IPS-15b (cell line): ENCODE data around the gene SLC37A1.

Experiments used
- H3K27me3 ChIP-seq: one replicate; pipeline ENCODE4 v1.6.1; 2013; ENCODE audit warnings: low read length; ENCODE audit not compliant: control insufficient read depth, insufficient read depth
- H3K36me3 ChIP-seq: one replicate; pipeline ENCODE4 v1.6.1; 2013; ENCODE audit warnings: low read length; ENCODE audit not compliant: control insufficient read depth, insufficient read depth
- H3K4me1 ChIP-seq: one replicate; pipeline ENCODE4 v1.6.1; 2013; ENCODE audit warnings: mild to moderate bottlenecking, low read length; ENCODE audit not compliant: control insufficient read depth, insufficient read depth
- H3K4me3 ChIP-seq: one replicate; pipeline ENCODE4 v1.5.1; 2013; ENCODE audit warnings: low read depth, low read length
- H3K9ac ChIP-seq: one replicate; pipeline ENCODE4 v1.6.1; 2013; ENCODE audit warnings: low read depth, mild to moderate bottlenecking, low read length
- H3K9me3 ChIP-seq: one replicate; pipeline ENCODE4 v1.6.1; 2013; ENCODE audit warnings: mild to moderate bottlenecking, low read length; ENCODE audit not compliant: control insufficient read depth, insufficient read depth

The SLC37A1 gene

DNA sequence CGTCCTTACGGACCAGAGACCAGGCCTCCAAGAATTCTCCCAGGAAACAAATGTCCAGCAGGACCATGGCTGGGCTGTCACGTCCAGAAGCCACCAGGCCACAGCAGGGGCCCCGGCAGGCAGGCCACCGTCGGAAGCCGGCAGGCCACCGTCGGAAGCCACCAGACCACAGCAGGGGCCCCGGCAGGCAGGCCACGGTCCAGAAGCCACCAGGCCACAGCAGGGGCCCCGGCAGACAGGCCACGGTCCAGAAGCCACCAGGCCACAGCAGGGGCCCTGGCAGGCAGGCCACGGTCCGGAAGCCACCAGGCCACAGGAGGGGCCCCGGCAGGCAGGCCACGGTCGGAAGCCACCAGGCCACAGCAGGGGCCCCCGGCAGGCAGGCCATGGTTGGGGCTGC lies 72.8 kb downstream of the SLC37A1 start:
- H3K9me3 ChIP-seq = no peaks in the 10 kb centered on the region
- no peaks in the 10 kb centered on the region for H3K27me3 ChIP-seq
- no peaks in the 10 kb centered on the region for H3K4me1 ChIP-seq
- H3K36me3 ChIP-seq = no peaks in the 10 kb centered on the region
- H3K4me3 ChIP-seq = no peak overlapping the region
- no peak overlapping the region for H3K9ac ChIP-seq

DNA sequence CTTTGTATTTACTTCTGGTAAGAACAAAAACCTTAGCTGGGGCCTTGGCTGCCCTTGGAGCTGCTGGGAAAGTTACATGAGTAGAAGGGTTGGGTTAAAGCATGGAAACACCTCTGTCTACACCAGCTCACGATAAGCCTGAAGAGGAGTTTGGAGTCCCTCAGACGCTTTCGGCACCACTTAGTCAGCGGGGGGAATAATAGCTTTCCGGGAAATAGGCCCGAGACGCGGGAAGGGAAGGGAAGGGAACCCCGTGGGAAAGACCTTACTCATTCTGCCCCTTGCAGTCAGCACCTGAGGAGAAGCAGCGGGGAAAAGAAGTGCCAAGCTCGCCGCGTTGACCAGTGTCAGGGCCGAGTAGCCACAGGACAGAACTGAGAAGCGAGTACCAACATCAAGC lies 73.4 kb downstream of the SLC37A1 start:
- Histone ChIP-seq H3K4me3 (no peak overlapping the region), H3K4me1 (no peaks in the 10 kb centered on the region), H3K9ac (no peak overlapping the region), H3K36me3 (no peaks in the 10 kb centered on the region), H3K27me3 (no peaks in the 10 kb centered on the region), H3K9me3 (no peaks in the 10 kb centered on the region)

- H3K4me3 ChIP-seq = no peak overlapping the region
These were observed 76.9 kb downstream of the SLC37A1 start for GRCh38 chr21:42590431-42591131.

DNA sequence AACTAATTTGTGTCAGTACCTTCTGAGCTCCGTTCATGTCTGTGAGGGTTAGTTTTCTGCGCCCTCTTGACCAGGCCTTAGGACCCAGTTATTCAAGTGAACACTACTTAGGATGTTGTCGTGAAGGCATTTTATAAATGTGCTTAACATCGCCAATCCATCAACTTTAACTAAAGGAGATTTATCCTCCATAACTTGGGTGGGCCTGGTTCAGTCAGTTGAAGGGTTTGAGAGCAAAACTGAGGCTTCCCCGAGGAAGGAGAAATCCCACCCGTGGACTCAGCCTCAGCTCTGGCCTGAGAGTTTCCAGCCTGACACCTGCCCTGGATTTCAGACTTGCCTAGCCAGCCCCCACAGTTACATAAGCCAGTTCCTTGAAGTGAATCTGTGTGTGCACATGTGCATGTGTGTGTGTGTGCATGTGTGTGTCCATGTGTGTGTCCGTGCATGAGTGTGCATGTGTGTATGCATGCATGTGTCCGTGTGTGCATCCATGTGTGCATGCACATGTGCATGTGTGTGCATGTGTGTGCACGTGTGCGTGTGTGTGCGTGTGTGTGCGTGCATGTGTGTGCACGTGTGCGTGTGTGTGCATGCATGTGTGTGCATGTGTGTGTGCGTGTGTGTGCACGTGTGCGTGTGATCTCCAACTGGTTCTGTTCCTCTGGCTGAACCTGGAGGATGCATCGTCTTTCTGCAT lies 77.7 kb downstream of the SLC37A1 start:
- no peaks in the 10 kb centered on the region for H3K4me1 ChIP-seq
- H3K36me3 ChIP-seq = peaks cover 2% of the 10 kb centered on the region
- H3K4me3 ChIP-seq = no peak overlapping the region
- no peaks in the 10 kb centered on the region for H3K27me3 ChIP-seq
- H3K9ac ChIP-seq = no peak overlapping the region
- no peaks in the 10 kb centered on the region for H3K9me3 ChIP-seq

More at GRCh38 chr21:42590431-42591131, 76.9 kb downstream of the SLC37A1 start:
- Histone ChIP-seq H3K9ac (no peak overlapping the region), H3K4me1 (no peaks in the 10 kb centered on the region), H3K27me3 (no peaks in the 10 kb centered on the region), H3K36me3 (peaks cover 2% of the 10 kb centered on the region), H3K9me3 (no peaks in the 10 kb centered on the region)

- H3K4me3 ChIP-seq = no peak overlapping the region
- H3K9ac ChIP-seq = no peak overlapping the region
- no peaks in the 10 kb centered on the region for H3K4me1 ChIP-seq
- H3K36me3 ChIP-seq = peaks cover 2% of the 10 kb centered on the region
- H3K9me3 ChIP-seq = no peaks in the 10 kb centered on the region
- H3K27me3 ChIP-seq = no peaks in the 10 kb centered on the region
These were observed 78.6 kb downstream of the SLC37A1 start for GRCh38 chr21:42592156-42592820.

- H3K9ac ChIP-seq = no peak overlapping the region
- H3K27me3 ChIP-seq = no peaks in the 10 kb centered on the region
- no peaks in the 10 kb centered on the region for H3K9me3 ChIP-seq
- no peak overlapping the region for H3K4me3 ChIP-seq
- H3K36me3 ChIP-seq = peaks cover 2% of the 10 kb centered on the region
- H3K4me1 ChIP-seq = no peaks in the 10 kb centered on the region
These were observed 79.6 kb downstream of the SLC37A1 start for GRCh38 chr21:42593007-42593814.

DNA sequence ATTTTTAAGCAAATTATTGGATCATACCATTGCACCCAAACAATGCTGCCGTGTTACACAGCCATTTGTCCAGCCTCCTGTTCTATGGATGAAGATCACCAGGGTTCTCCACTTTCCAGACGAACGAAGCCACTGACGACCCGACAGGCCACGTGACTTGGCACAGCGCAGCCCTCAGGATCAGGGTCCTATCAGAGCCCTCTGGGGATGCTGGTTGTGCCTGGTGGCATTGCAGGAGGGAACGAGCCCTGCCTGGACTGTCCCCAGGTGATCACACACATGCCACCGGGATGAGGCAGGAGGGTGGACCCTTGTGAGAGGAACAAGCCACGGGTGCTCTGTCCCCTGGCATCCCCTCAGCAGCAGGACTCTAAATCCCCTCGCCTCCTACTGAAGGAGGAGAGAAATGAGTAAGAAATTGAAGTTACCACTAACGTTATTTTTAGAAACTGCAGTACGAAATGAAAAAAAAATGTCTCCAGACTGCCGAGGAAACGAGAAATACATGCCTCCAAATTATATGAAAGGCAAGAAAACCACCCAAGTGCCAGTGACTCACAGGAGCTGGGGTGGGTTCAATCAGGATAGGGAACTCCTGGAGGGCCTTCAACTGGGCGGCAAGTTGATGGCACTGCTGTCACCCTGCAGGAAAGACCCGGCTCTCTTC lies 81.1 kb downstream of the SLC37A1 start:
- Histone ChIP-seq H3K4me3 (no peak overlapping the region), H3K9me3 (no peaks in the 10 kb centered on the region), H3K9ac (no peak overlapping the region), H3K27me3 (no peaks in the 10 kb centered on the region), H3K4me1 (no peaks in the 10 kb centered on the region), H3K36me3 (peaks cover 2% of the 10 kb centered on the region)

DNA sequence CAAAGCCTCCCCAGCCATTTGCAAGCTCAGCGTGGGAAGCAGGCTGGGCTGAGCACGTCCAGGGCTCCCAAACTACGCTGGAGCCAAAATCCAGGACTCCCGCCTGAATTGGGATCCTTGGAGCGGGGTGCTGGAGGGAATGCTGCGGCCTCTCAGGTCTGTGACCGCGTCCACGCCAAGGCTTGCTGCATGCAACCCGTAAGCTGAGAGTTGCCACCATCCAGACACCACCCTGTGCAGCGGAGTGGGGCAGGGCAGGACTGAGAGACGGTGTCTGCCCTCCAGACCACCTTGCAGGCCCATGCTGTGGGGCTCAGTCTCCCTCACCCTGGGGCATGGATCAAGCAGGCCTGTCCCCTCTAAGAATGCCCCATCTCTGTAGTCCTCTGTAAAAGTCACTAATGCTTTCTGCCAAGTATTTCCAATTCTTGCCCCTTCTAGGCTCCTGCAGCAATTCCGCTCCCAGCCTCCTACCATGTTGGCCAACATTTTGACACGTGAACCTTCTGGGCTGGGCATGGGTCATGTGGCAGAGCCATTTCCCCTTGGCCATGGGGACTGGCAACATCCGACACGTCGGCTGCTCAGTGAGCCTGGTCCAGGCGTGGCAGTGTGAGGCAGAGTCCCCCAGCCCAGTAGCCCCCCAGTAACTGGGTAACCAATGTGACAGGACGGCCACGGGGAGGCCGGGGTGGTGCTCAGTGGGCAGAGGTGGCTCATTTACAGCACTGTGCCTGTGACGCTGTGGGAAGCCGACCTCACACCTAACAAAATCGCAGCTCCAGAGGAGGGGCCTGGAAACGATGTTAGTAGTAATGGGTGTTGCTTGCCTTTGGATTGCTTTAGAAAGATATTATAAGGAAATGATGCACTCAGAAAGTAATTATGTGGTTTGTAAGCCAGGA lies 81.9 kb downstream of the SLC37A1 start:
- Histone ChIP-seq H3K4me1 (no peaks in the 10 kb centered on the region), H3K9me3 (no peaks in the 10 kb centered on the region), H3K4me3 (no peak overlapping the region), H3K36me3 (peaks cover 2% of the 10 kb centered on the region), H3K9ac (no peak overlapping the region), H3K27me3 (no peaks in the 10 kb centered on the region)

DNA sequence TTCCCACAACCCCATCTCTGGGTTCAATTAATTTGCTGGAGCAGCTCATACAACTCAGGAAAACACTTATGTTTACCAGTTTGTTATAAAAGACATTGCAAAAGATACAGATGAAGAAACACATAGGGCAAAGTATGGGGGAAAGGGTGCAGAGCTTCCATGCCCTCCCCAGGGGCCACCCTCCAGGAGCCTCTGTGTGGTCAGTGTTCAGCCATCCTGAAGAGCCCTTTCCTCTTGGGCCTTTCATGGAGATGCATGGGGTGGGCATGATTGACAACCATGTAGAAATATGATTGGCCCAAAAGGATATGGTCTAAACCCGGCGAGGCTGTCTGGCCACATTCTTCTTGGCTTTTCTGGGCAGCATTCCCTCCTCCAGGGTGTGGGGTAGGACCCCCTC lies 83.0 kb downstream of the SLC37A1 start:
- Histone ChIP-seq H3K4me1 (no peaks in the 10 kb centered on the region), H3K9ac (no peak overlapping the region), H3K36me3 (peaks cover 2% of the 10 kb centered on the region), H3K4me3 (no peak overlapping the region), H3K9me3 (no peaks in the 10 kb centered on the region), H3K27me3 (no peaks in the 10 kb centered on the region)

DNA sequence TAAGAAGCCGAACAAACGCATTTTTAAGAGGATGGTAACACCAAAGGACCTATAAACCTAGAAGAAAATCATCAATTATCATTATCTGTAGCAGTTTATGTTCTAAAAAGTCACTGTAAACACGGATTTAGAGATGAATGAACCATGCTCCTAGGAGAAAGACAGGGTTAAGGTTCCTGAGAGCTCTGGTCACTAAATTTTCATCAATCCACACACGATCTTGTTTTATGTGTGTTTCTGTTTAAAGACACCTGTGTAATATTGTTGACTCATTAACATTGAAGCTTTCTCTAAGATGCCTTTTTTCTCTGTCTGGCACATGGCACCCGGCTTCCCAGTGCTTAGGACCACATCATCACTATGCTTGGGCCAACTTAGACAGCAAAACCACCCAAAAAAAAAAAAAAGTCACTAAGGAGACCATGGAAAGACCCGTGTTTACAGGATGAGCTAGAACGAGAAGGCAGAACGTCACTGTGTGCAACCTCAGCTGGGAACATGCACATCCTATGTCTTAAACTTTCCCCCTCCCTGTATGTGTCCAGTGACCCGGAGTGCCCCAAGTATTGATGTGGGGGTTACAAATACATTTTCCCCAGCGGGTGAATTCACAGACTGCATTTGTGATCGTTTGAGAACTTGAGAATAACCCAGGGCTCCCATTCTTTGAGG lies 84.0 kb downstream of the SLC37A1 start:
- no peaks in the 10 kb centered on the region for H3K4me1 ChIP-seq
- H3K36me3 ChIP-seq = peaks cover under 1% of the 10 kb centered on the region
- no peak overlapping the region for H3K9ac ChIP-seq
- H3K4me3 ChIP-seq = no peak overlapping the region
- no peaks in the 10 kb centered on the region for H3K9me3 ChIP-seq
- no peaks in the 10 kb centered on the region for H3K27me3 ChIP-seq
